SJCRH30 (cell line): Measurements from ENCODE around the gene FOXD4L6. TPM values are rescaled to one million over a fixed set of nuclear protein-coding genes. Genes with fewer than 3 reads are reported as not detected.
"Not testable (repeated sequence)": the region's sequence is repeated elsewhere in the genome, so short reads cannot be mapped to it uniquely, and the experiment has no call there.

Experiments
- DNase-seq, 2 experiments: peaks; one replicate each; pipeline ENCODE4 v3.0.0-alpha.2; 2015 to 2020
- H3K27ac ChIP-seq: fragments of 250-450 bp; sonication (Bioruptor Pico); 2 replicates; pipeline ENCODE4 v1.5.1; 2020; ENCODE audit warnings: mild to moderate bottlenecking, moderate library complexity
- H3K27me3 ChIP-seq: fragments of 250-450 bp; sonication (Bioruptor Pico); 2 replicates; pipeline ENCODE4 v1.5.1; 2020; ENCODE audit warnings: mild to moderate bottlenecking, moderate library complexity
- H3K36me3 ChIP-seq: fragments of 250-450 bp; sonication (Bioruptor Pico); 2 replicates; pipeline ENCODE4 v1.5.1; 2020; ENCODE audit warnings: mild to moderate bottlenecking, moderate library complexity
- H3K4me1 ChIP-seq: fragments of 250-450 bp; sonication (Bioruptor Pico); 2 replicates; pipeline ENCODE4 v1.5.1; 2020; ENCODE audit warnings: mild to moderate bottlenecking, moderate library complexity
- H3K4me3 ChIP-seq: fragments of 250-450 bp; sonication (Bioruptor Pico); 2 replicates; pipeline ENCODE4 v1.5.1; 2020; ENCODE audit warnings: mild to moderate bottlenecking, moderate library complexity
- H3K9me3 ChIP-seq: fragments of 250-450 bp; sonication (Bioruptor Pico); replicated peaks from 2 replicates; pipeline ENCODE4 v1.5.1; 2020; ENCODE audit warnings: mild to moderate bottlenecking, moderate library complexity
- total RNA-seq: library from RNA; depleted of rRNA; stranded (reverse); fragments of >200 nt; shearing (Covaris generic); gene quantifications from 2 replicates; pipeline ENCODE4 v1.2.3, GENCODE V29; 2014; rRNA removed

Gene FOXD4L6
- total RNA-seq, 1 experiment from 2014 or later = 0.18 TPM

DNA sequence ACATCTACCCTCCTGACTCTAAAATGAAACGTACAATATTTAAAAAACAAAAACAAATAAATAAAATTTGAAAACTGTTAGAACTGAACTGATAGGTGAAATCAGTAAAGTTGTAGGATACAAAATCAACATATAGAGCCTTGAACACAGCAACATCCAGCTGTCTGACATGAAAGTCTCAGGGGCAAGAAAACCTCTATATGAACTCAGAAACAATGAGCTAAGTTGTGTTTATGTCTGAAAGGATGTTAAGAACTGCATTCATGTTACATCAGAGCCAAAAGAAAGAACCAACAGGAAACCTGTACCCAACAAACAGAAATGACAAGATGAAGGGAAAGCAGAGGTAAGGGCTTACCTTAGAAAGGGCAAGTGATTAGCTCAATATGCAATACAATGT lies 41.8 kb downstream of the FOXD4L6 start:
- H3K4me1 ChIP-seq, H3K27ac ChIP-seq, H3K27me3 ChIP-seq, H3K4me3 ChIP-seq, H3K36me3 ChIP-seq, DNase-seq, H3K9me3 ChIP-seq: not testable (repeated sequence)

DNA sequence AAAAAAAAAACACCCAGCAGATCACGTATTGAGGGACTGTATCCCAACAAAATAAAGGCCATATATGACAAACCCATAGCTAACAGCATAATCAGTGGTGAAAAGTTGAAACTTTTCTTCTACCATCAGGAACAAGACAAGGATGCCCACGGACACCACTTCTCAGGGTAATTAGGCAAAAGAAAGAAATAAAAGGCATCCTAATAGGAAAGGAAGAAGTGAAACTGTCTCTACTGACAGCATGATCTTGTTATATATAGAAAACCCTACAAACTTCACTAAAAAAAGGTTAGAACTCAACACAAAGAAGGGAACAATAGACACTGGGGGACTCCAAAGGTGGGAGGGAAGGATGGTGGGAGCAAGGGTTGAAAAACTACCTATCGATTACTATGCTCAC lies 42.3 kb downstream of the FOXD4L6 start:
- H3K9me3 ChIP-seq, H3K27ac ChIP-seq, H3K27me3 ChIP-seq, H3K4me3 ChIP-seq, H3K36me3 ChIP-seq, H3K4me1 ChIP-seq, DNase-seq: not testable (repeated sequence)

DNA sequence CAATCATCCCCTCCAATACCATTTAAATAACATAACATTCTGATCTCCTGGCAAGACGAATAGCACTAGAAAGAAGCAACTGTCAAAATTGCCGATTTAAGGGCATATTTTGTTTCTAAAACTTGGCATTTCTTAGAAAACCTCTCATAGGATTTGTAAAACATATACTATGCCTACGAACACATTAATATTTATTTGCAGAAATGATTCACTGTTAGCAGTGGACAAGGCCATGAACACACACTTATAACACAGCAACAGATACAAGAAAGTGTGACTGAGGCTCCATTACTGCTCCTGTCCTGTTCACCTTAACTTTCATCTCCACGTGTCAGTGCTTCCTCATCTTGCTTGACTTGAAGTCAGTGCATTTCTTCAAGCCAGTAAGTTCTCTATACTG lies 46.1 kb downstream of the FOXD4L6 start:
- H3K36me3 ChIP-seq, H3K4me1 ChIP-seq, DNase-seq, H3K4me3 ChIP-seq, H3K27ac ChIP-seq, H3K9me3 ChIP-seq, H3K27me3 ChIP-seq: not testable (repeated sequence)

DNA sequence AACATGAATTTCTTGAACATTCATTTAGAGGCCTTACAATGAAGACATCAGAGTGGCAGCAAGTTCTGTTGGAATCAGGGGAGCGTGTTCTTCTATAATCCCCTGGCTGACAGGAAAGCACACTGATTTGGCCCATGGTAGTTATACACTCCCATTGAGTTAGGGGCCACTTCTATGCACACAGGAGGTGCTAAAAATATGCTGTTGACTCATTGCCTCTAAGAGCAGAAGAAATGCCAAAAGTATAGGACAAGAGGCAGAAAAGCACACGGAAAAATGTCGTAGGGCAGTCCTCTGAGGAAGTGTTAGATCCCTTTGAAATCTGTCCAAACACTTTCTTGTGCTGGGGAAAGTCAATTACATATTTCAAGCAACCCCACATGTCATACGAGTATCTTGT lies 49.0 kb downstream of the FOXD4L6 start:
- H3K27me3 ChIP-seq, H3K9me3 ChIP-seq, DNase-seq, H3K4me1 ChIP-seq, H3K27ac ChIP-seq, H3K36me3 ChIP-seq, H3K4me3 ChIP-seq: not testable (repeated sequence)

DNA sequence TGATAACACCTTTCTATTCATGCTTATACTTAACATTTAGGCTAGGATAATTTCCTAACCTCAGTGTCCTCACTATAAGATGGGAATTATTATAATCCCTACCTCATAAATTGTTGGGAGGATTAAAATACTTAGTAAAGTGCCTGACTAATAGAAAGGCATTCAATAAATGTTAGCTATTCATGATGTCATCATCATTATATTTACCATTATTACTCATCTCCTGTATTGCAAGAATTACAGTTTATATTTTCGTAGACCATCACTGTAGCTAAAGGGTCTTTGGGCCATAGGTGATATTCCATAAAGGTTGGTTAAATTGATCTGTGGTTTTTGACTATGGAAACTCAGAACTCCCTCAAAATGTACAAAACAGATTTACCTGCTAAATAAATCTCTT lies 50.9 kb downstream of the FOXD4L6 start:
- not testable (repeated sequence) for H3K36me3 ChIP-seq, H3K4me1 ChIP-seq, H3K4me3 ChIP-seq, H3K9me3 ChIP-seq, H3K27ac ChIP-seq, H3K27me3 ChIP-seq, DNase-seq

Other genes starting within 250 kb of the FOXD4L6 start
- 16.8 and 36.0 TPM in 2 replicates for gene ZNG1F, start 60.6 kb upstream of the FOXD4L6 start, total RNA-seq